MM.1S (cell line): Measurements from ENCODE around the gene PKD1L1.

Source experiments
- DNase-seq: peaks from one replicate; pipeline ENCODE4 v3.0.0-alpha.2; 2015
- H2AFZ ChIP-seq: fragments of 300-600 bp; sonication (generic); 2 replicates; pipeline ENCODE4 v1.6.0; 2016; ENCODE audit warnings: antibody characterized with exemption, low read length
- H3F3A ChIP-seq: fragments of 300-600 bp; sonication (generic); 2 replicates; pipeline ENCODE4 v1.6.1; 2016; ENCODE audit warnings: mild to moderate bottlenecking, antibody characterized with exemption, low read length, moderate library complexity, mixed read lengths; ENCODE audit not compliant: insufficient read depth
- H3K27ac ChIP-seq: fragments of 300-600 bp; sonication (generic); 2 replicates; pipeline ENCODE4 v1.5.1; 2016; ENCODE audit warnings: mild to moderate bottlenecking, low read length
- H3K27me3 ChIP-seq: fragments of 300-600 bp; sonication (generic); replicated peaks from 2 replicates; pipeline ENCODE4 v1.6.0; 2016; ENCODE audit warnings: low read length; ENCODE audit not compliant: insufficient read depth
- H3K36me3 ChIP-seq: fragments of 300-600 bp; sonication (generic); replicated peaks from 2 replicates; pipeline ENCODE4 v1.6.1; 2016; ENCODE audit warnings: mild to moderate bottlenecking, low read length, mixed read lengths; ENCODE audit not compliant: insufficient read depth
- H3K4me1 ChIP-seq: fragments of 300-600 bp; sonication (generic); 2 replicates; pipeline ENCODE4 v1.6.1; 2016; ENCODE audit warnings: low read length, mixed read lengths
- H3K4me2 ChIP-seq: fragments of 300-600 bp; sonication (generic); 2 replicates; pipeline ENCODE4 v1.6.0; 2016; ENCODE audit warnings: low read depth, low read length
- H3K4me3 ChIP-seq: fragments of 300-600 bp; sonication (generic); 2 replicates; pipeline ENCODE4 v1.5.1; 2016; ENCODE audit warnings: low read length, mixed read lengths
- H3K79me2 ChIP-seq: fragments of 300-600 bp; sonication (generic); 2 replicates; pipeline ENCODE4 v1.6.1; 2016; ENCODE audit warnings: mixed run types, low read length, mixed read lengths
- H3K9ac ChIP-seq: fragments of 300-600 bp; sonication (generic); 2 replicates; pipeline ENCODE4 v1.6.1; 2016; ENCODE audit warnings: low read length, mixed read lengths
- H3K9me2 ChIP-seq: fragments of 300-600 bp; sonication (generic); replicated peaks from 2 replicates; pipeline ENCODE4 v1.6.1; 2016; ENCODE audit warnings: mild to moderate bottlenecking, low read length, mixed read lengths; ENCODE audit not compliant: insufficient read depth
- H3K9me3 ChIP-seq: fragments of 300-600 bp; sonication (generic); replicated peaks from 2 replicates; pipeline ENCODE4 v1.6.1; 2016; ENCODE audit warnings: mild to moderate bottlenecking, low read length, mixed read lengths; ENCODE audit not compliant: insufficient read depth
- H4K20me1 ChIP-seq: fragments of 300-600 bp; sonication (generic); 2 replicates; pipeline ENCODE4 v1.6.1; 2016; ENCODE audit warnings: mild to moderate bottlenecking, low read length, moderate library complexity, mixed read lengths; ENCODE audit not compliant: insufficient read depth
- CTCF ChIP-seq: fragments of 300-600 bp; sonication (generic); IDR thresholded peaks from 2 replicates; pipeline ENCODE4 v1.5.1; 2016; ENCODE audit warnings: antibody characterized with exemption, low read length, mixed read lengths
- EZH2 ChIP-seq: fragments of 300-600 bp; sonication (generic); optimal IDR thresholded peaks from 2 replicates; pipeline ENCODE3; 2017; ENCODE audit warnings: low read depth, mild to moderate bottlenecking, antibody characterized with exemption, low read length, mixed read lengths
- EZH2phosphoT487 ChIP-seq: fragments of 300-600 bp; sonication (generic); IDR thresholded peaks from 2 replicates; pipeline ENCODE4 v1.6.1; 2018; ENCODE audit warnings: antibody characterized with exemption, low read length

The PKD1L1 gene

GRCh38 chr7:47739301-47739875 is 208.9 kb downstream of the PKD1L1 start:
- H2AFZ ChIP-seq = no peak overlapping the region
- H3K9me2 ChIP-seq = no peaks in the 10 kb centered on the region
- no peak for TF ChIP-seq CTCF
- no peak for TF ChIP-seq EZH2
- no peak for TF ChIP-seq EZH2phosphoT487
- H3K4me1 ChIP-seq = no peaks in the 10 kb centered on the region
- H3K27ac ChIP-seq = no peak overlapping the region
- no peaks in the 10 kb centered on the region for H3F3A ChIP-seq
- no peak overlapping the region for H3K4me3 ChIP-seq
- H3K27me3 ChIP-seq = no peaks in the 10 kb centered on the region
- H3K36me3 ChIP-seq = no peaks in the 10 kb centered on the region
- no peak overlapping the region for H3K4me2 ChIP-seq
- no peak overlapping the region for H3K9ac ChIP-seq
- H3K9me3 ChIP-seq = no peaks in the 10 kb centered on the region
- H3K79me2 ChIP-seq = no peaks in the 10 kb centered on the region
- DNase-seq = no peak
- no peaks in the 10 kb centered on the region for H4K20me1 ChIP-seq

GRCh38 chr7:47738563-47739166 is 209.6 kb downstream of the PKD1L1 start:
- Histone ChIP-seq H3F3A (no peaks in the 10 kb centered on the region), H3K9ac (no peak overlapping the region), H3K4me2 (no peak overlapping the region), H3K4me1 (no peaks in the 10 kb centered on the region), H3K9me2 (no peaks in the 10 kb centered on the region), H3K27ac (no peak overlapping the region), H3K4me3 (no peak overlapping the region), H3K9me3 (no peaks in the 10 kb centered on the region), H3K79me2 (no peaks in the 10 kb centered on the region), H4K20me1 (no peaks in the 10 kb centered on the region), H2AFZ (no peak overlapping the region), H3K27me3 (no peaks in the 10 kb centered on the region), H3K36me3 (no peaks in the 10 kb centered on the region)
- TF ChIP-seq EZH2phosphoT487 = no peak
- no peak for TF ChIP-seq EZH2
- TF ChIP-seq CTCF = no peak
- no peak for DNase-seq

DNA sequence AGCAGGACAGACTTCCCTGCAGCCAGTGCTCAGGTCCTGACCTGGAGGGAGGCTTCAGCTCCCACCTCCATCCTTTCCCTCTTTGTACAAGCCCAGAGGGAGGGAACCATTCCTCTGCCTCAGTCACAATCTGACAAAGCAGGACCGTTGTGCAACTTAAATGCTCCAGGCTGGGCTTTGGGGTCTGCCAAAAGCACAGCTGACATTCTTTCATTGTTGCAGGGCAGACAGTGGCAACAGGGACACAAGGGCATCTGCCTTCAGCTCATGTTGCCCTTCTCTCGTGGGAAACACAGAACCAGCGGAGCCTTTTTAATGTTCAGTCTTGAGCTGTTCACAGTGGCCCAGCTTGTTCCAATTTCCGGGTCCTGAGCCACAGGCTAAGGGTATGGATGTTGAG is 210.7 kb downstream of the PKD1L1 start:
- Histone ChIP-seq H3K27ac (no peak overlapping the region), H3K9me2 (no peaks in the 10 kb centered on the region), H2AFZ (no peak overlapping the region), H3K9ac (no peak overlapping the region), H3K4me2 (no peak overlapping the region), H3K27me3 (no peaks in the 10 kb centered on the region), H3F3A (no peaks in the 10 kb centered on the region), H3K4me3 (no peak overlapping the region), H3K36me3 (no peaks in the 10 kb centered on the region), H3K4me1 (no peaks in the 10 kb centered on the region), H3K9me3 (no peaks in the 10 kb centered on the region), H3K79me2 (no peaks in the 10 kb centered on the region), H4K20me1 (no peaks in the 10 kb centered on the region)
- TF ChIP-seq EZH2phosphoT487 (no peak), CTCF (no peak), EZH2 (no peak)
- no peak for DNase-seq
